Measurements from ENCODE around the gene EVL.

DNA sequence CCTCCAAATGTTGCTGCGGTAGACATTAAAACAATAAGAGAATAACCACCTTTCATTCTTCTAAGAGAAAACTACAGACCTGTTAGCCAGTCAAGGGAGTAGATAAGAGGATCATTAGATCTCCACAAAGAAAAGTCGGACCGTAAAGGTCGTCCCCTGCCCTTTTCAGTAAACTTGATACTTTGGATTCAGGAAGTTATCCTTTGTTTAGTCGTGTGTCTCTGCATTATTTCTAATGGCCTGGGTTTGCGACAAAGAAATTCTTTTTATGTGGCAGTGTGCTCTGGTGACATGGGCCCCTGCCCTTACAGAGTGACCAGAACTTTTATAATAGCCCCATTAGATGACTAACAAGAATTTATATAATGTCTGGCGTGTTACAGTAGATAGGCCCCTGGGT lies 44.6 kb upstream of the EVL start:
- TF ChIP-seq POLR2AphosphoS5 (IDR thresholded peaks at IDR 0.05; ENCODE audit: low read depth, low read length) (no peak), POLR2A (IDR thresholded peaks at IDR 0.05; ENCODE audit: low read depth, low read length) (no peak), SPI1 (IDR thresholded peaks at IDR 0.05; ENCODE audit: low read depth, low read length) (no peak), TAF1 (IDR thresholded peaks at IDR 0.05; ENCODE audit: low read depth, low read length) (no peak), PAX5 (IDR thresholded peaks at IDR 0.05; ENCODE audit: insufficient read depth, low read length, severe bottlenecking) (no peak), POU2F2 (IDR thresholded peaks at IDR 0.05; ENCODE audit: low read depth, low read length) (no peak)

All from GM12891 (cell line).